Purkinje cell (primary cell): ENCODE results near the gene GEN1. TPM values are rescaled to one million over a fixed set of nuclear protein-coding genes. Genes with fewer than 3 reads are reported as not detected.

Experiments
- polyA plus RNA-seq: library from polyadenylated mRNA; unstranded; fragments of >200 nt; fragmentation: Nextera tagmentation; gene quantifications from 2 replicates; pipeline ENCODE4 v1.2.1, GENCODE V29; 2014

GEN1 gene, protein sequence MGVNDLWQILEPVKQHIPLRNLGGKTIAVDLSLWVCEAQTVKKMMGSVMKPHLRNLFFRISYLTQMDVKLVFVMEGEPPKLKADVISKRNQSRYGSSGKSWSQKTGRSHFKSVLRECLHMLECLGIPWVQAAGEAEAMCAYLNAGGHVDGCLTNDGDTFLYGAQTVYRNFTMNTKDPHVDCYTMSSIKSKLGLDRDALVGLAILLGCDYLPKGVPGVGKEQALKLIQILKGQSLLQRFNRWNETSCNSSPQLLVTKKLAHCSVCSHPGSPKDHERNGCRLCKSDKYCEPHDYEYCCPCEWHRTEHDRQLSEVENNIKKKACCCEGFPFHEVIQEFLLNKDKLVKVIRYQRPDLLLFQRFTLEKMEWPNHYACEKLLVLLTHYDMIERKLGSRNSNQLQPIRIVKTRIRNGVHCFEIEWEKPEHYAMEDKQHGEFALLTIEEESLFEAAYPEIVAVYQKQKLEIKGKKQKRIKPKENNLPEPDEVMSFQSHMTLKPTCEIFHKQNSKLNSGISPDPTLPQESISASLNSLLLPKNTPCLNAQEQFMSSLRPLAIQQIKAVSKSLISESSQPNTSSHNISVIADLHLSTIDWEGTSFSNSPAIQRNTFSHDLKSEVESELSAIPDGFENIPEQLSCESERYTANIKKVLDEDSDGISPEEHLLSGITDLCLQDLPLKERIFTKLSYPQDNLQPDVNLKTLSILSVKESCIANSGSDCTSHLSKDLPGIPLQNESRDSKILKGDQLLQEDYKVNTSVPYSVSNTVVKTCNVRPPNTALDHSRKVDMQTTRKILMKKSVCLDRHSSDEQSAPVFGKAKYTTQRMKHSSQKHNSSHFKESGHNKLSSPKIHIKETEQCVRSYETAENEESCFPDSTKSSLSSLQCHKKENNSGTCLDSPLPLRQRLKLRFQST
- 0.90 and 3.0 TPM in 2 replicates for polyA plus RNA-seq

DNA sequence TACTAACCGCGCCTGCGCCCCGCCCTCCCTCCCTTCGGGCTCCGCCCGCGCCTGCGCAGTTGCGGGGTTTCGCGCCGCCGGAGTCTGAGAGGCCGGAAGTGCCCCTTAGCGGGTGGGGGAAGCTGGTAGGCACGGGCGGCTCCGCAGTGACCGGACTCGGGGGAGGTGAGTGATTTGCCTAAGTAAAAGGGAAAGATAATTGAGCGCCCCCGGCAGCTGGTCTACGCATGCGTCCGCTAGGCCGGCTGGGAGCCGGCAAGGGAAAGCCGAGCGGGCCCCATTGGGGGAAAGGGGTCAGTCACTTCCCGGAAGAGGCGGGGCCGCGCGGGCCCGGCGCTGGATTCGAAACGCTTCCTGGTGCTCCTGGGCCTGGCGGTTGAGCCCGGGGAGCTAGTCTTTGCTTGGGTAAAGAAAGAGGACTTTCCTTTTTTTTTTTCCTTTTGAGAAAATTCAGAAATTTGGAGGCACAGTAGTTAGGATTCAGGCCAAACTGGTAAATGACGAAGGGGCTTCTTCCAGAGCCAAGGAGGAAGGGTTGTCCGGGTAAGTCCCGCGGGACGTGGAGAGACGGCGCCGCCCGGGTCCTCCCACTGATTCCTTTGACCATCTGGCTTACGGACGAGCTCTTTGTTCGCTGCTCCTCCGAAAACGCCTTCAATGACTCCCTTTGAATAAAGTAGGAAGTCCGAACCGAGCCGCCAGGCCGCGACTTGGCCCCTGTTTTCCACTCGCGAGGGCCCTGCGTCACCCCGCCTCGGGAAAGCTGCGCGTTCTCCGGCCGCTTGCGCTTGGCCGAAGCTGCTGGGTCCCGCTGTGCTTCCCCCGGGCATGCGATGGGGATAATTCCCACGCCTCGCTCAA is at the start of gene GEN1, which contains the start of gene SMC6:
Gene GEN1 (plus strand): TSS at position 336 of the 861 bp plus-strand sequence. CDS start 5,806 bp downstream, outside the sequence.
Gene SMC6 (minus strand): TSS at position 8 of the 861 bp plus-strand sequence. CDS start 7,864 bp downstream, outside the sequence.

GRCh38 chr2:17816396-17817245 is 62.7 kb downstream of the GEN1 start, which contains the start of gene MSGN1:
TSS of gene MSGN1 (plus strand) at chr2:17816460. CDS start at chr2:17816519, 59 bp downstream.

Other genes with a start within 250 kb of the GEN1 start
- gene RAD51AP2, start 235.7 kb upstream of the GEN1 start, polyA plus RNA-seq: 0.46 TPM in 1 of 2 replicates, not detected in the other
- 44.8 and 442 TPM in 2 replicates for gene VSNL1, start 213.4 kb upstream of the GEN1 start, polyA plus RNA-seq
- 4.7 and 6.6 TPM in 2 replicates for gene SMC6, start 328 bp upstream of the GEN1 start, polyA plus RNA-seq
- not detected in 2 replicates for gene MSGN1, start 62.3 kb downstream of the GEN1 start, polyA plus RNA-seq
- gene KCNS3, start 124.5 kb downstream of the GEN1 start, polyA plus RNA-seq: 0.98 TPM in 1 of 2 replicates, not detected in the other